ENCODE measurements around the gene PRR20G.
"Not testable (repeated sequence)": the region's sequence is repeated elsewhere in the genome, so short reads cannot be mapped to it uniquely, and the experiment has no call there.

The PRR20G gene

DNA sequence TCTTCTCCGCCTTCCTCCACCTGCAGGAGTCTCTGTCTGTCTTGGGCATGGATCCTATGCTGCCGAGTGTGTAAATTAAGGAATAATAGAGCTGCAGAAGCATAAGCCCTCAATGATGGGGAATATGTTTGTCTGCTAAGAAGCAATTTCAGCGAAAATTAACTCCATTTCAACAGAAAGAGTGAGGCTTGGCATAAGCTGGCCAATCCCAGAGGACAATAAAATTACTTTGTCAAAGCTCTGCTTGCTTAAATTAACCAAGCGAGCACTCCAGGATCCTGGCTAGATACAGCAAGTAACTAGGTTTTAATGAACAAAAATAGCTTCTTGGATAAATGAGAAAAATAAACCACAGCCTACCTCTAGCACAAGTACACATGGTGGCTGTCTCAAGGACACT is 33.5 kb upstream of the PRR20G start:
- no peaks in the 10 kb centered on the region for H3K36me3 ChIP-seq (ENCODE audit: insufficient read depth, low read length)
- no peak overlapping the region for H3K4me3 ChIP-seq (ENCODE audit: low read length)
- no peaks in the 10 kb centered on the region for H3K9me3 ChIP-seq (ENCODE audit: insufficient read depth, low read depth, low read length)
- H3K4me1 ChIP-seq (ENCODE audit: insufficient read depth, low read length), result no peaks in the 10 kb centered on the region
- no peak overlapping the region for H3K27ac ChIP-seq (ENCODE audit: low read depth, low read length)
- H3K27me3 ChIP-seq (ENCODE audit: insufficient read depth, low read length), result no peaks in the 10 kb centered on the region
- no peak overlapping the region for H3K9ac ChIP-seq (ENCODE audit: low read depth, low read length)
- 67% methylated on average over 4 of the region's 4 CpGs for WGBS

DNA sequence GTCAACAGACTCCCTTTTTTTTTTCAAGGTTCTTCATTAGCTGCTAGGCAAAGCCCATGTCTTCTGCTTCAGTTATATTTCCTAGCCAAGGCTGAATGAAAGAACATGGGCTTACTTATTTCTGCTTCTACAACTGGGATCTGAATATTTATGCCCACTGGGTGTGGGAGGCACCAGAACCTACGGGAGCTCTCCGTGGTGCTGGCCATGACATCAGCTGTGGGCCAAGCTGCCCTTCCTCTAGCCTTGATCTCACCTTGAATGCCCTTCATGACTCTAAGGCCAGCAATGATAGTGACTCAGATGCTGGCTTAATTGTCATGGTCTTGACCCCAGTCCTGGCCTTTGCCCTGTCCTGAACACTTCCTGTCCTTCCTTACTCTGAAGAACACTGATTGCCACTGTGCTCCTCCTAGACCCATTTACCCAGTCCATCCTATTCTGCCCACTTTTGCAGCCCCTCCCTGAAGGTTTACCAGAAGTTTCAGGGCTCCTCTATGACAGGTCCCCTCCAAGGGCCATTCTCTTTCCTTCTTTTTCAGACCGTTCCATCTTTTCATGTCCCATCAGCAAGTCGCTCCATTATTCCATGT is 32.8 kb upstream of the PRR20G start:
- no peak overlapping the region for H3K4me3 ChIP-seq (ENCODE audit: low read length)
- 67% methylated on average over 4 of the region's 4 CpGs for WGBS
- H3K27ac ChIP-seq (ENCODE audit: low read depth, low read length), result no peak overlapping the region
- H3K4me1 ChIP-seq (ENCODE audit: insufficient read depth, low read length), result no peaks in the 10 kb centered on the region
- no peaks in the 10 kb centered on the region for H3K9me3 ChIP-seq (ENCODE audit: insufficient read depth, low read depth, low read length)
- H3K27me3 ChIP-seq (ENCODE audit: insufficient read depth, low read length), result no peaks in the 10 kb centered on the region
- no peak overlapping the region for H3K9ac ChIP-seq (ENCODE audit: low read depth, low read length)
- H3K36me3 ChIP-seq (ENCODE audit: insufficient read depth, low read length), result no peaks in the 10 kb centered on the region

DNA sequence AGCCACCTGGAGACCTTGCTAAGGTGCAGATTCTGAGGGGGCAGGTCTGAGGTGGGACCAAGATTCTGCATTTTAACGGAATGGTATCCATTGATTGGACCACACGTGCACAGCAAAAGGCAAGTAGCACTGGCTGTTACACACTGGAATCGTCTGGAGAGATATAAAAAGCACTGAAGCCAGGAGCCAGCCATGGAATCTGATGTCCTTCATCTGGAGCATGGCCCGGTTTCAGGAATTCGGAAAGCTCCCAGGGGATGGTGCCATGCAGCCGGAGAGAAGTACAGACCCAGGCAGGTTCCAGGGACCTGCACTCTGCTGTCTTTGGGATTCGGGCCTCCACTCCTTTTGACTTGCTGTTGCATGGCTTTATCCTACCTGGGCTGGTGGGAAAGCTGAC is 28.8 kb upstream of the PRR20G start:
- H3K9me3 ChIP-seq (ENCODE audit: insufficient read depth, low read depth, low read length), result no peaks in the 10 kb centered on the region
- H3K27me3 ChIP-seq (ENCODE audit: insufficient read depth, low read length), result no peaks in the 10 kb centered on the region
- H3K9ac ChIP-seq (ENCODE audit: low read depth, low read length), result no peak overlapping the region
- no peaks in the 10 kb centered on the region for H3K36me3 ChIP-seq (ENCODE audit: insufficient read depth, low read length)
- H3K4me3 ChIP-seq (ENCODE audit: low read length), result no peak overlapping the region
- 89% methylated on average over 7 of the region's 7 CpGs for WGBS
- no peaks in the 10 kb centered on the region for H3K4me1 ChIP-seq (ENCODE audit: insufficient read depth, low read length)
- H3K27ac ChIP-seq (ENCODE audit: low read depth, low read length), result no peak overlapping the region

DNA sequence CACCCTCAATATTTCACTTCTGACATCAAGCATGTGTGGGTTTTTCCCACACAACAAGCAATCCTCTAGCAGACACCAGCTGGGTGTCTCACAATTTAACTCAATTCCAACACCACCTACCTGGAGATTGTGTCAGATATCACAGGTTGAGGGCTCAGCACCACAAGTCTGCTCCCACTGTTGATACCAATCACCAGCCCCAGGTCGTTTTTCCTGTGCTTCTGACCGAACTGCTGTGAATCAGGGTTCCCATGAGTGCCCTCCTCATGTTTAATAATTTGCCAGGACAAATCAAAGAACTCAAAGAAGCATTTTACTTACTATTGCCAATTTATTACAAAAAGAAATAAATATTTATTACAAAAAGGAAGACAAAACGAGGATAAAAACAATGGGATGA is 25.0 kb upstream of the PRR20G start:
- H3K27me3 ChIP-seq (ENCODE audit: insufficient read depth, low read length), result no peaks in the 10 kb centered on the region
- 63% methylated on average over 2 of the region's 3 CpGs for WGBS
- no peak overlapping the region for H3K27ac ChIP-seq (ENCODE audit: low read depth, low read length)
- H3K9ac ChIP-seq (ENCODE audit: low read depth, low read length), result no peak overlapping the region
- no peaks in the 10 kb centered on the region; the same call in 1 of the 2 replicates for H3K9me3 ChIP-seq (ENCODE audit: insufficient read depth, low read depth, low read length)
- no peak overlapping the region for H3K4me3 ChIP-seq (ENCODE audit: low read length)
- H3K36me3 ChIP-seq (ENCODE audit: insufficient read depth, low read length), result no peaks in the 10 kb centered on the region
- H3K4me1 ChIP-seq (ENCODE audit: insufficient read depth, low read length), result no peaks in the 10 kb centered on the region

DNA sequence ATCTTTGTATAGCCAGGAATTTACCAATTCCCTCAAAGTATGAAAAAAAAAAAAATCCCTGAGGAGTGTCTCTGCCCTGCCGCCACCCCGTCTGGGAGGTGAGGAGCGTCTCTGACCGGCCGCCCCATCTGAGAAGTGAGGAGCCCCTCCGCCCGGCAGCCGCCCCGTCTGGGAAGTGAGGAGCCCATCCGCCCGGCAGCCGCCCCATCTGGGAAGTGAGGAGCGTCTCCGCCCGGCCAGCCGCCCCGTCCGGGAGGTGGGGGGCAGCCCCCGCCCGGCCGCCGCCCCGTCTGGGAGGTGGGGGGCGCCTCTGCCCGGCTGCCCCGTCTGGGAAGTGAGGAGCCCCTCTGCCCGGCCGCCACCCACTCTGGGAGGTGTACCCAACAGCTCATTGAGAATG is 21.0 kb upstream of the PRR20G start:
- H3K27ac ChIP-seq (ENCODE audit: low read depth, low read length); H3K4me1 ChIP-seq (ENCODE audit: insufficient read depth, low read length); H3K36me3 ChIP-seq (ENCODE audit: insufficient read depth, low read length); H3K9me3 ChIP-seq (ENCODE audit: insufficient read depth, low read depth, low read length); H3K4me3 ChIP-seq (ENCODE audit: low read length); H3K27me3 ChIP-seq (ENCODE audit: insufficient read depth, low read length); H3K9ac ChIP-seq (ENCODE audit: low read depth, low read length): not testable (repeated sequence)
- WGBS, result 94% methylated on average over 28 of the region's 28 CpGs

DNA sequence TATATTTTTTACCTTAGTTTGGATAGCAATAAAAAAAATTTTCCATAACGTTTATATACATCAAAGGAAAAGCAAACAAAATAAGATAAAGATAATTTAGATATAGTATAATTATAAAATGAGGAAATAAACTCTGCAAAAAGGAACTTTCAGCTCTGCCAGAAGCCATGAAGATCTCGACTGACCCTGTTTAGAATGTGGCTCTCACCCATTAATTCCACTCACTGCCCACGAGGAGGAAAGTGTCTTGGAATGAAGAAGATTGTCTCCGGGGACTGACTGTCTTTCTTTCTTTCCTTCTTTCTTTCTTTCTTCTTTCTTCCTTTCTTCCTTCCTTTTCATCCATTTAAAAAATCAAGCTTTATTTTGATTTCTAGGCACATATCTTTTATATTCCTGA is 20.1 kb upstream of the PRR20G start:
- WGBS, result 91% methylated on average over 3 of the region's 4 CpGs
- no peak overlapping the region for H3K27ac ChIP-seq (ENCODE audit: low read depth, low read length)
- no peaks in the 10 kb centered on the region for H3K36me3 ChIP-seq (ENCODE audit: insufficient read depth, low read length)
- H3K27me3 ChIP-seq (ENCODE audit: insufficient read depth, low read length), result 0 out of 2 replicates have a peak, but pooled peaks cover 1% of the 10 kb centered on the region
- no peaks in the 10 kb centered on the region for H3K4me1 ChIP-seq (ENCODE audit: insufficient read depth, low read length)
- no peak overlapping the region for H3K9ac ChIP-seq (ENCODE audit: low read depth, low read length)
- no peaks in the 10 kb centered on the region; the same call in 1 of the 2 replicates for H3K9me3 ChIP-seq (ENCODE audit: insufficient read depth, low read depth, low read length)
- no peak overlapping the region for H3K4me3 ChIP-seq (ENCODE audit: low read length)

DNA sequence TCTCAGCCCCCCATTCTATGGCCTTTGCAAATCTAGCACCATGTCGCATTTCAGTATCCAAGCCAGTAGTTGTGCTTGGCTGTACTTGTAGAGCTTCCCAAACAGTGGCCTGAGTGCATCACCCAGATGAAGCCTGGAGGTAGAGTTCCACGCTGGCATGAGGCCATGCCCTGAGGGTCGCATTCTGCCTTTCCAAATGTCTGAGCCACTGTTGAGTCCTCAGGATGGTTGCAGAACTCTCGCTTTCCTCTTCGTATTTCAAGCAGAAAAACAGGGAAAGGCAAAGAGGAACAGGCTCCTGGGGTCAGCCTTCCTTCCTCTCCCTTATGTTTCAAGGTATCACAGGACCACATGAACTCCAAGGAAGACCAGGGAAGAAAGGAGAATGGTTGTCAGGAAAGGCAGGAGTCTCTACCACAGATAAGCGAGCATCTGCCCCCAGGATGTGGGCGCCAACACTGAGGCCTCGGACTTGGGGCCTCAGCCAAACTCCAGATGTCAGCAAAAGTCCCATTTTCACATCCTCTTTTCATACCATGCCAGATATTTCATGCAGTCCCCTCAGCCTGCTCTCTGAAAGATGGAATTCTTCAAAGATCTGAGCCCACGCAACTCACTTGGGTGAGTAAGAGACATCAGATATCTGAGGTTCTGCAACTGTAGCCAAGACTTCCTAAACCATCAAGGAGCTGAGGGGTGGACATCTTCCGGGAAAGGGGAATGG is 19.4 kb upstream of the PRR20G start:
- Histone ChIP-seq H3K9ac (ENCODE audit: low read depth, low read length) (no peak overlapping the region), H3K27me3 (ENCODE audit: insufficient read depth, low read length) (0 out of 2 replicates have a peak, but pooled peaks cover 2% of the 10 kb centered on the region), H3K36me3 (ENCODE audit: insufficient read depth, low read length) (no peaks in the 10 kb centered on the region), H3K4me1 (ENCODE audit: insufficient read depth, low read length) (no peaks in the 10 kb centered on the region), H3K9me3 (ENCODE audit: insufficient read depth, low read depth, low read length) (no peaks in the 10 kb centered on the region; the same call in 1 of the 2 replicates), H3K4me3 (ENCODE audit: low read length) (no peak overlapping the region), H3K27ac (ENCODE audit: low read depth, low read length) (no peak overlapping the region)
- 84% methylated on average over 10 of the region's 10 CpGs for WGBS

DNA sequence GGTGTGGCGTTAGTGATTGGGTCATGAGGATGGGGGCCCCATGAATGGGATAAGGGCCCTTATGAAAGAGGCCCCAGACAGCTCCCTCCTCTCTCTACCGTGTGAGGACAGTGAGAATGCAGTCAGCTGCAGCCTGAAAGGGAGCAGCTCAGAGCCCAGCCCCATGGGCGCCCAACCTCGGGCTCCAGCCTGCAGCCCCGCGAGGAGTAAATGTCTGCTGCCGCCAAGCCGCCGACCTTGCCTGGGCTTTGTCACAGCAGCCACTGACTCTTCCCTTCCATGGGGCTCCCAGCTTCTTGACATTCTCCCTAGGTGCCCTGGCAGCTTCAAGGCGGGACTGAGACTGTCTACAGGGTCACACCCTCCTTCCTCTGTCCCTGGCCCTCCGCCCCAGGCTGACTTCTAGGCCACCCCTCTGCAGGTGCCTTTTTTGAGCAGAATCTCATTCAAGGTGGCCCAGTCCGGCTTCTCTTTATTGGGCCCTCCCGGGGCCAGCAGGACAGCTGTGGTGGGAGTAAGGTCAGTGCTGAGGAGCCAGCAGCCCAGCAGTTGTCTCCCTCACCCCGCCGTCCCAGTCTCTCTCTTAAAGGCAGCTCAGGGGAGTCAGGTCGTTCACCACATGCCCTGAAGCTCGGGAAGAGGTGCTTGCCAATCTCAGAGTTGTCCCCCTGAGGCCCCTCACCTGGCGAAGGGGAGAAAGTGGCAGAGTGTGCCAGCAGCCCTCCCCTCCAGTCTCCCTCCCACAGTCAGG is 18.7 kb upstream of the PRR20G start:
- Histone ChIP-seq H3K27ac (ENCODE audit: low read depth, low read length) (no peak overlapping the region), H3K4me3 (ENCODE audit: low read length) (no peak overlapping the region)

DNA sequence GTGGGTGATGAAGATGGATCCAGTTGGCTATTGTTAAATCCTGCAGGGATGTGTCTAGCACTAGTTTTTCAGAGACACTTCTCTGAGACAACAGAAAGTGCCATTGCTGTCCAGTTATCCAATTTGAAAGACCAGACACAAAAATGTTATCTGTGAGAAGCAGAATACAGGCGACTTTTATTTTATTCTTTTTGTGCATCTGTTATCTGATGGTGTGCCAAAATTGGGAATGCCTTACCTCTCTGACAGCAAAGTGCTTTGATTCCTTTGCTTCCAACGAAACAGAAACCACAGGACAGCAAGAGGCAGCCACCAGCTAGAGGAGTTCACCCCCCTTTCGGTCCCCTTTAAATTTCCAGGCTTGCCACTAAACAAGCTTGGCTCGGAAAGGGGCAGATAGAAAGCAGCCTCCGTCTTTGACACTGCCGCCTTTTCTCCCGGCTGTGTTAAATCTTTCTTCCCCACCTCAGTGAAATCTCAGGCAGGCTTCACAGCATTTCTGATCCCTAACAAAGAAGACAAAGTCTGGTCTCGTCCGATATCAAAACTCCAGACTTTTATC is 17.7 kb upstream of the PRR20G start:
- H3K4me1 ChIP-seq (ENCODE audit: insufficient read depth, low read length), result no peaks in the 10 kb centered on the region
- no peaks in the 10 kb centered on the region for H3K36me3 ChIP-seq (ENCODE audit: insufficient read depth, low read length)
- no peak overlapping the region for H3K27ac ChIP-seq (ENCODE audit: low read depth, low read length)
- 88% methylated on average over 9 of the region's 9 CpGs for WGBS
- H3K4me3 ChIP-seq (ENCODE audit: low read length), result no peak overlapping the region
- peaks cover 2% of the 10 kb centered on the region; the same call in 1 of the 2 replicates for H3K27me3 ChIP-seq (ENCODE audit: insufficient read depth, low read length)
- H3K9ac ChIP-seq (ENCODE audit: low read depth, low read length), result no peak overlapping the region
- H3K9me3 ChIP-seq (ENCODE audit: insufficient read depth, low read depth, low read length), result no peaks in the 10 kb centered on the region; the same call in 1 of the 2 replicates

More for the DNA sequence above, 18.7 kb upstream of the PRR20G start:
- H3K27me3 ChIP-seq (ENCODE audit: insufficient read depth, low read length), result peaks cover 2% of the 10 kb centered on the region; the same call in 1 of the 2 replicates
- H3K4me1 ChIP-seq (ENCODE audit: insufficient read depth, low read length), result no peaks in the 10 kb centered on the region
- no peaks in the 10 kb centered on the region; the same call in 1 of the 2 replicates for H3K9me3 ChIP-seq (ENCODE audit: insufficient read depth, low read depth, low read length)
- 89% methylated on average over 18 of the region's 18 CpGs for WGBS
- H3K36me3 ChIP-seq (ENCODE audit: insufficient read depth, low read length), result no peaks in the 10 kb centered on the region
- no peak overlapping the region for H3K9ac ChIP-seq (ENCODE audit: low read depth, low read length)

DNA sequence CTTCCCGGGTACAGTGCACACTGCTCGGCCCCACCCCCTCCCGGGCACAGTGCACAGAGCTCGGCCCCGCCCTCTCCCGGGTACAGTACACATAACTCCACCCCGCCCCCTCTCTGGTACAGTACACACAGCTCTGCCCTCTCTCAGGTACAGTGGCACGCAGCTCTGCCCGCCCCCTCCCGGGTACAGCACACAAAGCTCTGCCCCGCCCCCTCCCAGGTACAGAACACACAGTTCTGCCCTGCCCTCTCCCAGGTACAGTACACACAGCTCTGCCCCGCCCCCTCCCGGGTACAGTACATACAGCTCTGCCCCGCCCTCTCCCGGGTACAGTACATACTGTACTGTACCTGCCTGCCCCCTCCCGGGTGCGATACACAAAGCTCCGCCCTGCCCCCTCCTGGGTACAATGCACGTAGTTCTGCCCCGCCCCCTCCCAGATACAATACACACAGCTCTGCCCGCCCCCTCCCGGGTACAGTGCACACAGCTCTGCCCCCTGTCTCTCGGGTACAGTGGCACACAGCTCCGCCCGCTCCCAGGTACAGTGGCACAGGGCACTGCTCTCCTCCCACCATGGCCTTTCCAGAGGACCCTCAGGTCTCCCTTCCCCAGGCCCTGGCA is 16.4 kb upstream of the PRR20G start:
- 83% methylated on average over 25 of the region's 25 CpGs for WGBS
- H3K9me3 ChIP-seq (ENCODE audit: insufficient read depth, low read depth, low read length), result no peaks in the 10 kb centered on the region; the same call in 1 of the 2 replicates
- H3K36me3 ChIP-seq (ENCODE audit: insufficient read depth, low read length), result no peaks in the 10 kb centered on the region
- H3K4me3 ChIP-seq (ENCODE audit: low read length), result no peak overlapping the region
- H3K27me3 ChIP-seq (ENCODE audit: insufficient read depth, low read length), result peaks cover 2% of the 10 kb centered on the region; the same call in 1 of the 2 replicates
- no peak overlapping the region for H3K9ac ChIP-seq (ENCODE audit: low read depth, low read length)
- H3K4me1 ChIP-seq (ENCODE audit: insufficient read depth, low read length), result no peaks in the 10 kb centered on the region
- H3K27ac ChIP-seq (ENCODE audit: low read depth, low read length), result no peak overlapping the region
